ENCODE measurements around the gene RPS3. TPM values are rescaled to one million over a fixed set of nuclear protein-coding genes. Genes with fewer than 3 reads are reported as not detected.
A peak's percentile ranks its signal among the peaks of the same experiment; 100 is the strongest.

The RPS3 gene
- total and polyA plus RNA-seq, 2 donors (not counting 3 experiments of a cell fraction or from before 2014, with no cell fraction given): 2,973 to 3,734 TPM

- Histone ChIP-seq H3K9me3 (replicated peaks; ENCODE audit: control insufficient read depth, insufficient read depth, low read length) (no peaks in the 10 kb centered on the region), H4K20me1 (replicated peaks; ENCODE audit: control insufficient read depth, extremely low read depth, insufficient read depth, low read length) (no peaks in the 10 kb centered on the region), H3K9me1 (replicated peaks; ENCODE audit: control insufficient read depth, extremely low read depth, insufficient read depth, low read length) (no peaks in the 10 kb centered on the region), H3K4me1 (ENCODE audit: control insufficient read depth, extremely low read depth, insufficient read depth, low read length) (peaks cover 17% of the 10 kb centered on the region), H3K9ac (replicated peaks; ENCODE audit: extremely low read depth, insufficient read depth, low read length) (no peak overlapping the region), H3K4me3 (replicated peaks in 1 of 3; ENCODE audit: insufficient read depth in 1 of 3, low read depth in 1 of 3, low read length in 3 of 3) (no peak overlapping the region), H3K27me3 (ENCODE audit: control insufficient read depth in 2 of 2, insufficient read depth in 2 of 2, low read length in 2 of 2) (no peaks in the 10 kb centered on the region), H3K36me3 (ENCODE audit: control insufficient read depth in 2 of 2, extremely low read depth in 1 of 2, insufficient read depth in 2 of 2, low read length in 2 of 2) (no peaks in the 10 kb centered on the region), H3K27ac (ENCODE audit: insufficient read depth, low read depth, low read length) (no peak overlapping the region), H3K4me2 (ENCODE audit: insufficient read depth, low read length) (no peak overlapping the region), H3K79me2 (ENCODE audit: control insufficient read depth, insufficient read depth, low read length) (no peaks in the 10 kb centered on the region), H2AFZ (ENCODE audit: low read depth, low read length) (peak overlapping the region; percentile 87)
- intact Hi-C loops (cut with micrococcal nuclease) (loop anchor here (1.0 to 5.0 kb wide), 5 partner anchors 32 to 109 kb away; no protein-coding TSS in a partner anchor), dilution Hi-C loops (cut with MboI; ENCODE audit: extremely low pct_ligation_motif_present, low sequenced_read_pairs) (no loop called here)
- CTCF ChIA-PET: interaction anchor here (1.0 to 10.6 kb wide), 12 partner anchors 10 to 108 kb away, joined by 3 to 166 read pairs (median 6); partner anchors contain the start of gene ARRB1
- TF ChIP-seq, protein P1, sequence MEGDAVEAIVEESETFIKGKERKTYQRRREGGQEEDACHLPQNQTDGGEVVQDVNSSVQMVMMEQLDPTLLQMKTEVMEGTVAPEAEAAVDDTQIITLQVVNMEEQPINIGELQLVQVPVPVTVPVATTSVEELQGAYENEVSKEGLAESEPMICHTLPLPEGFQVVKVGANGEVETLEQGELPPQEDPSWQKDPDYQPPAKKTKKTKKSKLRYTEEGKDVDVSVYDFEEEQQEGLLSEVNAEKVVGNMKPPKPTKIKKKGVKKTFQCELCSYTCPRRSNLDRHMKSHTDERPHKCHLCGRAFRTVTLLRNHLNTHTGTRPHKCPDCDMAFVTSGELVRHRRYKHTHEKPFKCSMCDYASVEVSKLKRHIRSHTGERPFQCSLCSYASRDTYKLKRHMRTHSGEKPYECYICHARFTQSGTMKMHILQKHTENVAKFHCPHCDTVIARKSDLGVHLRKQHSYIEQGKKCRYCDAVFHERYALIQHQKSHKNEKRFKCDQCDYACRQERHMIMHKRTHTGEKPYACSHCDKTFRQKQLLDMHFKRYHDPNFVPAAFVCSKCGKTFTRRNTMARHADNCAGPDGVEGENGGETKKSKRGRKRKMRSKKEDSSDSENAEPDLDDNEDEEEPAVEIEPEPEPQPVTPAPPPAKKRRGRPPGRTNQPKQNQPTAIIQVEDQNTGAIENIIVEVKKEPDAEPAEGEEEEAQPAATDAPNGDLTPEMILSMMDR (IDR thresholded peaks at IDR 0.05; ENCODE audit: extremely low read depth in 1 of 2, insufficient read depth in 1 of 2, low read depth in 1 of 2, low read length in 2 of 2): peak; percentile 95 to 97
- TF ChIP-seq POLR2A (IDR thresholded peaks at IDR 0.05; ENCODE audit: low read depth, low read length): no peak
- peak; percentile 79 for FAIRE-seq
- POLR2A ChIA-PET: no interaction called here
- no TSS peak for BruUV-seq (replicated peaks)
- peak; percentile 76 for DNase-seq (ENCODE audit: low read depth, low spot score)
Observed at GRCh38 chr11:75384438-75385080, 14.8 kb upstream of the RPS3 start.

GRCh38 chr11:75386942-75387630, 12.2 kb upstream of the RPS3 start:
- Histone ChIP-seq H4K20me1 (replicated peaks; ENCODE audit: control insufficient read depth, extremely low read depth, insufficient read depth, low read length) (no peaks in the 10 kb centered on the region), H3K36me3 (ENCODE audit: control insufficient read depth in 2 of 2, extremely low read depth in 1 of 2, insufficient read depth in 2 of 2, low read length in 2 of 2) (no peaks in the 10 kb centered on the region), H3K9me3 (replicated peaks; ENCODE audit: control insufficient read depth, insufficient read depth, low read length) (no peaks in the 10 kb centered on the region), H3K27ac (ENCODE audit: insufficient read depth, low read depth, low read length) (no peak overlapping the region), H3K4me2 (ENCODE audit: insufficient read depth, low read length) (no peak overlapping the region), H2AFZ (ENCODE audit: low read depth, low read length) (no peak overlapping the region), H3K9me1 (replicated peaks; ENCODE audit: control insufficient read depth, extremely low read depth, insufficient read depth, low read length) (no peaks in the 10 kb centered on the region), H3K4me3 (replicated peaks in 1 of 3; ENCODE audit: insufficient read depth in 1 of 3, low read depth in 1 of 3, low read length in 3 of 3) (no peak overlapping the region), H3K79me2 (ENCODE audit: control insufficient read depth, insufficient read depth, low read length) (no peaks in the 10 kb centered on the region), H3K27me3 (ENCODE audit: control insufficient read depth in 2 of 2, insufficient read depth in 2 of 2, low read length in 2 of 2) (no peaks in the 10 kb centered on the region), H3K4me1 (ENCODE audit: control insufficient read depth, extremely low read depth, insufficient read depth, low read length) (peaks cover 17% of the 10 kb centered on the region), H3K9ac (replicated peaks; ENCODE audit: extremely low read depth, insufficient read depth, low read length) (no peak overlapping the region)
- no peak for TF ChIP-seq POLR2A (IDR thresholded peaks at IDR 0.05; ENCODE audit: low read depth, low read length)
- TF ChIP-seq FOS (IDR thresholded peaks at IDR 0.05; ENCODE audit: borderline replicate concordance, insufficient read depth, low read length): no peak
- TF ChIP-seq MAX (IDR thresholded peaks at IDR 0.05; ENCODE audit: insufficient read depth, insufficient read length): no peak
- TF ChIP-seq JUN (IDR thresholded peaks at IDR 0.05; ENCODE audit: borderline replicate concordance, insufficient read depth, insufficient read length, low read depth): no peak
- no peak for TF ChIP-seq POLR2AphosphoS5 (IDR thresholded peaks at IDR 0.05; ENCODE audit: insufficient read depth, low read depth, low read length)
- TF ChIP-seq MYC (IDR thresholded peaks at IDR 0.05; ENCODE audit: low read depth, low read length): no peak
- no peak for TF ChIP-seq EZH2 (IDR thresholded peaks at IDR 0.05; ENCODE audit: borderline replicate concordance, low read depth, low read length, severe bottlenecking)
- no peak for TF ChIP-seq GATA2 (IDR thresholded peaks at IDR 0.05; ENCODE audit: insufficient read depth, insufficient read length, low read depth, low read length)
- TF ChIP-seq, protein P1 (IDR thresholded peaks at IDR 0.05; ENCODE audit: extremely low read depth in 1 of 2, insufficient read depth in 1 of 2, low read depth in 1 of 2, low read length in 2 of 2): no peak
- ChIA-PET POLR2A (no interaction called here), CTCF (interaction anchor here (0.9 to 10.6 kb wide), 9 partner anchors 12 to 143 kb away, joined by 3 to 166 read pairs (median 15); no protein-coding TSS in a partner anchor)
- intact Hi-C loops (cut with micrococcal nuclease) (loop anchor here (5.0 kb wide), 1 partner anchor 40 kb away; no protein-coding TSS in a partner anchor), dilution Hi-C loops (cut with MboI; ENCODE audit: extremely low pct_ligation_motif_present, low sequenced_read_pairs) (no loop called here)
- DNase-seq (ENCODE audit: low read depth, low spot score) (peak; percentile 23), FAIRE-seq (no peak)
- no TSS peak for BruUV-seq (replicated peaks)

Measured in endothelial cell of umbilical vein (primary cell).